Panc1 (cell line): Measurements from ENCODE around the gene MORC2.

Source experiments
- CTCF ChIP-seq: fragments of 450-650 bp; IDR thresholded peaks from 2 replicates; pipeline ENCODE4 v1.5.1; 2017; ENCODE audit warnings: mild to moderate bottlenecking
- POLR2AphosphoS5 ChIP-seq: IDR thresholded peaks from 2 replicates; pipeline ENCODE4 v1.6.1; 2012; ENCODE audit warnings: mild to moderate bottlenecking, low read depth, low read length, moderate library complexity

DNA sequence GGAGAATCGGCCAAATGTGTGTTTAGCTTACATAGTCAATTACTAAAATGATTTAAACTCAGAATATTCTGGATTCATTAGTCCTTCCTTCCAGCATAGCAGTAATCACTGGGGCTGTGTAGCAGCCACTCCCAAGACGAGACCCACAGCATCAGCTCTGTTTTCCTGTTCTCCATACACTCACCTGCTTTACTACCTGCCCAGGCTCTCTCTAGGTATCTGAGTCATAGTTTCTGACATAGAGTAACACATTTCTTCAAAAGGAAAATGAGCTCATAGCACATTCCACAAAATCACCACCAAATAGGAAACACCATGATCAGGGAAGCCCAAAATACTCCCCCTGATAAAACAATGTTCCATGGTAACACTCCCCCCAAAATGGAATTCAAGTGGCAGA lies 22.9 kb downstream of the MORC2 start:
- TF ChIP-seq POLR2AphosphoS5 (no peak), CTCF (no peak)
